HG03095 (cell line): ENCODE results near the gene GCN1.

Experiments
- ATAC-seq: cut with Tn5 transposase; IDR thresholded peaks from one replicate; pipeline ENCODE4 v1.9.1; 2021; ENCODE audit warnings: moderate library complexity; ENCODE audit not compliant: unreplicated experiment

The GCN1 gene

DNA sequence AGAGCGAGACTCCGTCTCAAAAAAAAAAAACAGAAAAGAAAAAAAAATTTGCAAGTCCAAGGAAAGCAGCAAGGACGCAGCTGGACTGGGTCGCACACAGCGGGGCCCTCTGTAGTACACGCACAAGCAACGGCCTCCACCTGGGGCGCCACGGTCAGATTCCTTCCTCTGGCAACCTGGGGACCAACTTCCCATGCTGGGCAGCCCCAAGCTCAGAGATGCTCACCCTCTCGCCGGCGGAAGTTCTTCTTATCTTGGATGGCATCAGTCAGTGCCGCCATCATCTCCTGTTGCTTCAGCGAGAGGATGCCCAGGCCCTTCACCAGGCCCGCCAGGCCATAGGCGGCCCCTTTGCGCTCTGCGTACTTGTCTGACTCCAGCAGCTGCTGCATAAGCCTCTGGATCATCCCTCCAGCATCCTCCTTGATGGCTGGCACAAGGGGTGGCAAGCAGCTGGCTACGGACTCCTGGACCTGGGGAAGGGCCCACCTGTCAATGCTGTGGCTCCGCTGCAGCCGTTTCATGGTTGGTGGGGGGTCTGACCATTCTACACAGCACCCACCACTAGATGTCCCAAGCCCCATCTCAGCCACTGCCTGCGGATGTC lies 43.5 kb downstream of the GCN1 start:
- ATAC-seq: no peak

- ATAC-seq: no peak
Measured at GRCh38 chr12:120148011-120148410, 46.5 kb downstream of the GCN1 start.

DNA sequence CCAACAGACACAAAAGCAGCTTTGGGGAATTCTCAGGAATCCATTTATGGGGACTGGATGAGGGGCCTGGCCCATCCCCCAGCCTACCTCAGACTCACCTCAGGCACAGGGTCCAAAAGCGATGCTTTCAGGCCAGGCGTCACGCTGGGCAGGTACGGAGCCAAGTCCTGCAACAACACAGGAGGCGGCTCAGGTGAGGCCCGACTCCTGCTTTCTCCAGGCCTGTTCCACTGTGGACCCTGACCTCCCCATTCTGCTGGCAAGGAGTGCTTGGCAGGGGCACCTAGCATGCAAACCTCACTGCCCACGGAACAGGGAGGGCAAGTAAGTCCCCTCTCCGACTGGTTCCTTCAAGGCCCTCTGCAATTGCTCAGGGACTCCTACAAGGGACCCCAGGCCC lies 49.4 kb downstream of the GCN1 start:
- ATAC-seq: no peak

- no peak for ATAC-seq
Measured at GRCh38 chr12:120144215-120144614, 50.3 kb downstream of the GCN1 start.

DNA sequence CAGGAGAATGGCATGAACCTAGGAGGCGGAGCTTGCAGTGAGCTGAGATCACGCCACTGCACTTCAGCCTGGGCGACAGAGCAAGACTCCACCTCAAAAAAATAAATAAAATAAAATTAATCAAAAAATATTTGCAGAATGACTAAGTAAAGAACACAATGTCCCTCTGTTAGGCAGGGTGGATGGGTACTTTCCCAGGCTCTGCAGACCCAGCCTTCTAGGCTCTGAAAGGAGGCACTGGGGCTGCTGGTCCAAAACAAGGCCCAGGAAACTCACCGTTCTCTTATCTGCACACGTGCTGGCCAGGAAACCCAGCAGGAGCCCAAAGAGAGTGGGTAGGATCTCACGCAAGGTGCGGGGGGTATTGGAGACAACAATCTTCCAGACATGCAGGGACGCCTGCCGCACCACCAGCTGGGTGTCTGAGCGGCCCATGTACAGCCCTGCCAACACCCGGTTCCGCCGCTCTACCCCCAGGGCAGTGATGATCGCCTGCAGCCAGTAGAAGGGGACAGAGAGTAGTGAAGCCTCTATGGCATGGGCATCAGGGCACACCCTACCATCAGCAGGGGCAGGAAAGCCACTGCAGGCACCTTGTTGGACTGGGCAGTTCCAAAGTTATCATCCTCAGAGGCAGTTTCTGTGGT lies 52.2 kb downstream of the GCN1 start:
- no peak for ATAC-seq

- no peak for ATAC-seq
Measured at GRCh38 chr12:120141336-120141735, 53.2 kb downstream of the GCN1 start.

- no peak for ATAC-seq
Measured at GRCh38 chr12:120140603-120141002, 53.9 kb downstream of the GCN1 start.

DNA sequence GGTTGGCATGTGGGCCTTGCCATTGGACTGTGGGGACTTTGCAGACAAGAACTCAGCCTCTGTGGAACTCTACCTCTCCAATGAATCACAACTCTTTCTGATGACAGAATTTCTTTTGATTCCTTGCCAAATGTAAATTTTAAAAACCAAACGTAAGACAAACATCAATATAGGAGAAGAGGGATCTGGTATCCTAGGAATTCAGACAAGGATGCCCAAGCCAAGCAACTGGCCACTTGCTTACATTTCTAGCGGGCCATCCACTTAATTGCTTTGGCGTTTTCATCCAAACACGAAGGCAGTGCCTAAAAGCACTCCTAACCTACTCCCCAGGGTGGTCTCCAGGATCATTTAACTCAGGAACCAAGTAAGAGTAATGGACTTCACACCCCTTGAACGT lies 54.6 kb downstream of the GCN1 start:
- ATAC-seq: no peak

DNA sequence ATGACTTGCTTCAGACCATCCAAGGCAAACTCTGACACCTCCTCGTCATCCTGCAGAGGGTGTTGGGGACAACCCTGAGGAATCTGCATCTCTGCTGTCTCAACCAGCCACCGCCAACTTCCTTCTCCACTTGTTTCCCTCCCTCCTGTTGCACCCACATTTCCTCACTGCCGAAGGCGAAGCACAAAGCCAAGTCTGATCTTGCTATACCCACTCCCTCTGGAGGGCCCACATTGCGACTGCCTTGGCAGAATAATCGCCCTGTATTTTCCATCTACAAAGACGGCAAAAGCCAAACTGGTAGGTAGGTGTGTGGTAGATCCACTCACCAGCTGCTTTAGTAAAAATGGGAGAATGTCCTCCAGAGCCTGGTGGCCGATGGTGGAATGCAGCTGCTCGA lies 56.1 kb downstream of the GCN1 start:
- ATAC-seq: no peak

DNA sequence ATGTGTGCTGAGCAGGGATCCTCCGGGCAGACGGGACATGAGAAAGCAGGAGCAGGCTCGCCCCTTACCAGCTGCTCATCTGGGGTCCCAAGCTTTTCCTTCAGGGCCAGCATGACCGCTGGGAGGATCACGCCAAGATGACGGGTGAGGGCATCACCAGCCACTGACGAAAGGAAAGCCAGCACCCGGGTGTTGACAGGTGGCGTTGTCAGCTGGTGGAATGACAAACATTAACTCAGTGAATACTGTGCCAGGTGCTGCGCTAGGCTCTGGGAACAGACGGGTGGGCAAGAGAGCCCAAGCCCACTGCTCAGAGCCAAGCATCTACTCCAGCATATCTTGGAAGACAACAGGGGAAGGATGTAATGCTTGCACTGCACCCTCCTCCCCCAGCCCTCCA lies 56.7 kb downstream of the GCN1 start:
- no peak for ATAC-seq

GRCh38 chr12:120136093-120136770 lies 58.3 kb downstream of the GCN1 start:
- ATAC-seq: no peak

- ATAC-seq: no peak
Measured at GRCh38 chr12:120134307-120134980, 60.1 kb downstream of the GCN1 start.

GRCh38 chr12:120132863-120133385 lies 61.6 kb downstream of the GCN1 start:
- peak; percentile 88 for ATAC-seq

DNA sequence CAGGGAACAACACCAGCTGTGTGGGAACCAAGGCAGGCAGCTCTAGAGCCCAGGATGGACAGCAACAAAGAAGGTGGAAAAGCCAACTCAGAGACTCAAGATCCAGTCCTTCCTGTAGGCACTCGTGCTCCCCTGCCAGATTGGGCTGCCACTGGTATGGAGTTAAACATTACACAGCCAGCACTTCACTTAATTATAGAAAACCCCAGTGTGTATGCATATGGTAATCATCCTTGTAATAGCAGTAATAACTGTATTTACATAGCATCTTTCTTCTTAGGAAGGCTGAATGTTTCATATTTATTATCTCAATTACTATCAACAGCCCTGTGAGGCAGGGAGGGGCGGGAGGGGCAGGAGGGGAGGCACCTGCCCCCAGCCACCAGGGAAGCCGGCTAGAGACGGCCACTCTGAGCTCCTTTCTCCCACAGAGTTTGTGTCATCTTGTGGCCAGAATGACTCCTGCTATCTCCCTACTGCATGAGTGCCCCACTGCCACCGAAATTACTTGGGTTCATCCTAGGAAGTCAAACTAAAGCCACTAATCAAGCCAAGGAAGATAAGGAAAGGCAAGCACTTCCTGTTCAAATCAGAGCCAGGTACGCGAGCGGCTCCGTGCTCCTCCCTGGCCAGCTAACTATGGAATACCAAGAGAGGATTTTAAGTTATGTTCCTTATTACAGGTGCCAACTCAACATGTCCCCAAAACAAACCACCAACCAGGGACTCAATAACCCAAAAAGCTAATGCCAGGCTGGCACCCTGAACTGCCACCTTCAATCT lies 62.3 kb downstream of the GCN1 start:
- ATAC-seq: no peak

GRCh38 chr12:120131116-120131515 lies 63.4 kb downstream of the GCN1 start:
- ATAC-seq: no peak

DNA sequence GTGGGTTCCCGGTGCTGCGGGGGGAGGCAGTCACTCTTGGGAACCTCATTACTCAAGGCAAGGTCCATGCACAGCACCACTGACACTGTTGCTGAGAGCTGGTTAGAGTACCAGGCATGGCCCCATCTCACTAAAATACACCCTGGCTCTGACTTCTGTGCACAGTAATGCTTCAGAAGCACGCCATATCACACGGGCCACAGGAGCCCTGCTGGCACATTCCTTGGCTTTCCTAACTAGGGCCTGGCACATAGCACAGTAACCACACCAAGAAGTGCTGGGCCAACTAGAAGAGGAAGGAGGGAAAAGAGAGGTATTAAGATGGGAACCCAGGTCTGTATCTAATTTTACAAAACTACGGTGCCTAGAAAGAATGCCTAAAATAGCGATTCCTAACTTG lies 64.5 kb downstream of the GCN1 start:
- no peak for ATAC-seq

GRCh38 chr12:120126635-120127005 lies 67.9 kb downstream of the GCN1 start:
- no peak for ATAC-seq

GRCh38 chr12:120125792-120126634 lies 68.5 kb downstream of the GCN1 start:
- ATAC-seq: no peak

- no peak for ATAC-seq
Measured at GRCh38 chr12:120125029-120125428, 69.5 kb downstream of the GCN1 start.

DNA sequence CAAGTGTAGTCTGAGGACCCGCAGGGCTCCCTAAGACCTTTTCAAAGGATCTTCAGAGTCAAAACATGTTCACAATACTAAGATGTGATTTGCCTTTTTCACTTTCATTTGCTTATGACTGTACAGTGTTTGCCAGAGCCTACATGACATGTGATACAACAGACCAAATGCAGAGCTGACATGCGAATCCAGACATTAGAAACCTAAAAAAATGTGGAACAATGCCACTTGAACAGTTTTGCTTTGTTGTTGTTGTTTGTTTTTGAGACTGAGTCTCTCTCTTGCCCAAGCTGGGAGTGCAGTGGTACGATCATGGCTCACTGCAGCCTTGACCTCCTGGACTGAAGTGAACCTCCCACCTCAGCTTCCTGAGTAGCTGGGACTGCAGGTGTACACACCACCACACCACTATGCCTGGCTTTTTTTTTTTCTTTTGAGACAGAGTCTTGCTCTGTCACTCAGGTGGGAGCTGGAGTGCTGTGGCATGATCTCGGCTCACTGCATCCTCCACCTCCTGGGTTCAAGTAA lies 72.7 kb downstream of the GCN1 start:
- ATAC-seq: peak; percentile 43
